Astrocyte of the hippocampus (primary cell): ENCODE measurements around the gene TFIP11.

Experiments
- DNase-seq: peaks from one replicate; pipeline ENCODE4 v3.0.0; 2011; ENCODE audit warnings: low read depth, low spot score

The TFIP11 gene

DNA sequence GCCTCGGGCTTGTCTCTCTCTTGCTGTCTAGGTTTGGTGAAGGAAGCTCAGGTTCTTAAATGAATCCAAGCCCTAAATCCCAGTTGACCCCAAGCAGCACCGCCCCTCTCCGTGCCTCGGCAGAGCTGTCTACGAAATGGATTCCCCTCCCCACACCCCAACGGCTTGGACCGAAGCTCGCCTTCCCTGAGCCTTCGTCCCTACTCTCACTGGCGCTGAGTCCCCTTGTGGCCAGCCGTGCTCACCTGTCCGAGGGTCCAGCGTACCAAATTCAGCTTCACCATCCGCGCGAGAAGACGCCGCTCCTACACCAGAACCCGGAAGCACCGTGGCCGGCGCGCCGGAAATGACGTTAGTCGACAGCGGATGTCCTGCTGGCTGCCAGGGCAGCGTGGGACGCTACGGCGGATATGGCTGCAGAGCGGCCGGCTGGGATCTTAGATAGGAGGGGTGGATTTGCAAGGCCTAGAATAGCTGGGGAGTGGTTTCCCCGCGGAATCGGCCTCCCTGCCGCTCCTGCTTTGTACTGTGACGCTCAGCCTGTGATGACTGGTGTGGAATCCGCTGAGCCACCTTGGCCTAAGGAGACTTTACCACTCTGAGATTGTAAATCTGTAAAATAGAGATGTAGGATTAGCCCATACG is at the start of gene TFIP11:
Gene TFIP11, minus strand, starts transcription at position 325 of the 645 bp plus-strand sequence. CDS start 2,201 bp downstream, outside the sequence.
- peak; percentile 97 for DNase-seq

DNA sequence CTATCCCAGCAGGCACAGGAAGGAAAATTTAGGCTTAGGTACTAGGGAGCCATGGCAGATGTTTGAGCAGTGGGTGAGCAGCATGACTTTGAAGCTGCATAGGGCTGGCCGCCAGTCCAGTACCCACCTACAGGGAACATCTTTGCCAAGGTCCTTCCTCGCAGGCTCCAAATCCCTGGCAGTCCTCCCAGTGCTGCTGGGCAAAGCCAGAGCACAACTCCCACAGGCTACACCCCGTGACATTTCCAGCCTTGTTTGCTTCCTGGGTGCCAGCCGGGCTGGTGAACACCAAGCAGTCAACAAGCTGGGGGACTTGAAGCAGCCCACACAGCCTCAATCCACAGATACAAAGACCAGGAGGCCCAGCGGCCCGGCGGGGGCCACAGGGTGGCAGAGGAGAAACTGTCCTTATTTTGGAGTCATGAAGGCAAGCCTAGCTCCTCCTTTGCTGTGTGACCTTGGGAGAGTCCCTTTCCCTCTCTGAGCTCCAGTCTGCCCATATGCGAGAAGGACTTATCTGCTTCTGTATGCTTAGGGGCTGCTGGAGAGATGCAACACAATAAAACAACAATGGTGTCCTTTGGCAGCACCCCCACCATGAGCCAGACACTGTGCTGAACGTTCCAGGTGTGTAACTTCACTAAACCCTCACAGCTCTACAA is 49.6 kb upstream of the TFIP11 start:
- no peak for DNase-seq

DNA sequence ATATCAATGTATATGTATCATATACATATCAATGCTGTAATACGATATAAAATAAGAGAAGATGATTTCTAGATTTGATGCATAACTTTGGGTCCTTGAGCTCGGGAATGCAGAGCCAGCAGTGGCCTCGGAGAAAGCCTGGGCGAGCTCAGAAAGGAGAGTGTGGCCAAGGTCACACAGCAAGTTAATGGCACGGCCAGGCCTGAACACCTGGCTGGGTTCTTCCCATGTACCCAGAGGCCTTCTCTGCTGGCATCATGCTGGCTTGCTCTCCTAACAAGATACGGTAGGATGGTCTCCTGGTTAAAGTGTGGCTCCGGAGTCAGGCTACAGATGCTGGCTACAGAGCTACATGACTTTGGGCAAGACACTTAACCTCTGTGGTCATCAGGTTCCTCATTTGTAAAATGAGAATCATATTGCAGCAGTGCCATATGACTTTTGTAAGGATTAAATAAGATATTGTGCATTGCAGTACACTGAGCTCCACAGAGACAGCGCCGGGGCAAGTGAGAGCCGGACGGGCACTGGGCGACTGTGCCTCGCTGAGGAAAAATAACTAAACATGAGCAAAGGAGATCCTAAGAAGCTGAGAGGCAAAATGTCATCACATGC is 47.8 kb upstream of the TFIP11 start:
- DNase-seq: no peak

DNA sequence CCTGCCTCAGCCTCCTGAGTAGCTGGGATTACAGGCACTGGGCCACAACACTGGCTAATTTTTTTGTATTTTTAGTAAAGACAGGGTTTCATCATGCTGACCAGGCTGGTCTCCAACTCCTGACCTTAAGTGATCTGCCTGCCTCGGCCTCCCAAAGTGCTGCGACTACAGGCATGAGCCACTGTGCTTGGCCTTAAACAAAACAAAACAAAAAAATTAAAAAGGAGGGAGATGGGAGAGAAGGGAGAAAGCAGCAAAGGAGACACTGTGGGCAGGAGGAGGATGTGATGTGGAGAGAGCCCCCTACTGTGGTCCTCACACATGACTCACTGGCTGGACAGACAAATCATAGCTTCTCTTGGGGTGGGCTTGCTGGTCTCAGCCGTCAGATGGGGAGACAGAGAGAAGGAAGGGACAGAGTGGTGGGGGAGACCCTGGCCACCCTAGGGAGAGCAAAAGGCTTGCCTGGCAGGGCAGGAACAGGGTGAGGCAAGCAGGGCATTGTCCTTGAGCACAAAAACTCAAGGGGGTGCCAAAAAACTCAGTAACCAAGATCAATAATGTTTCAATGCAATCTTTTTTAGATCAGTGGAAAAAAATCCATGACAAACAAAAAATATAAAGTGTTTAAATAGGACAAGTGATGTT is 46.1 kb upstream of the TFIP11 start:
- DNase-seq: peak; percentile 57

DNA sequence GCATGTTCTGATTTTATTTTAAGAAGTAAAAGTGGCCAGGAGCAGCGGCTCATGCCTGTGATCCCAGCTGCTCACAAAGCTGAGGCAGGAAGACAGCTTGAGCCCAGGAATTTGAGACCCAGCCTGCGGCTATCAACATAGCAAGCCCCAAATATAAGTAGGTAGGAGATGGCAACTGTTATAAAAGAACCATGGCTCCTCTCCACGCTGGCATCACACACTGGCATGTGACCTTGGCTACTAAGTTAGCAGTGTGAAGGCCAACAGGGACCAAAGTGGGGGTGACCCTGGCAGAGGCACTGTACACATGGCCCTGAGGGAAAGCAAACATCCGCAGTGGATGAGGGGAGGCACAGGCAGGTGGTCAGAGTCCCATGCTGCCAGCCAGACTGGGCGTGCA is 44.6 kb upstream of the TFIP11 start:
- no peak for DNase-seq

DNA sequence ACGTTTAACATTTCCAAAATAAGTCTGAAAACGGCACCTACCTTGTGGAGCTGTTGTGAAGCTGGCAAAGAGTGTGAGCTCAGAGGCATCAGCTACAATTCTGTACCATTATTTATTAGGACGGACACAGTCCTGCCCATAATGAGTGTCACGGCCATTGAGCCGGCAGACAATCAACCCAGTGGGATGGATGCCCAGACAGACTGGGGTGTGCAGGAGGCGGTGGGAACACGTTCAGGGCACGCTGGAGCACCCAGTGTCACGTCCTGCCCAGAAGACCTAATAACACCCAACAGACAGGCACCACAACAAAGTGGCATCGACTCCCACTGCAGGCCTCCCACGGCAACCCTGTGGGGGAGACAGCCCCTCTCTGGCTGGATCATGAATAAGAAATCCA is 43.2 kb upstream of the TFIP11 start:
- no peak for DNase-seq

DNA sequence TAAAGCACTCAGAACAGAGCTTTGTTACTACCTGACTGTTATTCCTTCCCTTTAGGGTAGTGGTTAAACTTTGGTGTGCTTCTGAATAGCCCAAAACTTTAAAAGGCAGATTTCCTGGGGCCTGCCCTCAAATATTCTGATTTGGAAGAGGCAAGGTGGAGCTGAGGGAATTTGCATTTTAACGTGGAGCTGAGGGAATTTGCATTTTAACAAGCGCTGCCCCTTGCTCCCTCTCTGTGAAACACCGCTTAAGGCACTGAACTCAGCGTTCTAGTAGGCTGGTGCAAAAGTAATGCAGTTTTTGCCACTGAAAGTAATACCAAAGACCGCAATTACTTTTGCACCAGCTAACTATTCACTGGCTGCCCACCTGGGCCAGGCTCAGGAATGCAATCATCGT is 42.7 kb upstream of the TFIP11 start:
- DNase-seq: no peak

DNA sequence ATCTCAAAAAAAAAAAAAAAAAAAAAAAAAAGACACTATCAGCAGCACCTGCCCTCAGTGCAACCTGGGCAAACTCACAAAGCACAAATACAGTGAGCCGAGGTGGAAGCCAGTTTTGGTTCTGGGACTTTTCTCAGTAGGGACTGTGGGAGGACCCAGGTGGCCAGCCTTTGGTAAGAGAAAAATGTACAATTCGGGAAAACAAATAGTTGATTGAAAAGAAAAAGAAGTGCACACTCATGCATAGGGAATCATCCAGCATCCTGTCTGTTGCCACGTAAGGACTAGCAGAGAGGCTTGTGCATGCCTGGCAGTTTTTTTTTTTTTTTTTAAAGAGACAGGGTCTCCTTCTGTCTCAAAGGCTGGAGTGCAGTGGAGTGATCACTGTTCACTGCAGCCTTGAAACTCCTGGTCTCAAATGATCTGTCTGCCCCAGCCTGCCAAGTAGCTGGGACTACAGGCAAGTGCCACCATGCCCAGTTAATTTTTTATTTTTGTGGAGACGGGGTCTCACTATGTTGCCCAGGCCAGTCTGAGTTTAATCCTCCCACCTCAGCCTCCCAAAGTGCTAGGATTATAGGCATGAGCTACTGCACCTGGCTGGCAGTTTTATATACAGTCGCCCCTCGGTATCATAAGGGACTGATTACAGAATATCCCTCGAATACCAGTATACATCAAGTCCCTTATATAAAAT is 40.9 kb upstream of the TFIP11 start:
- DNase-seq: peak; percentile 85

DNA sequence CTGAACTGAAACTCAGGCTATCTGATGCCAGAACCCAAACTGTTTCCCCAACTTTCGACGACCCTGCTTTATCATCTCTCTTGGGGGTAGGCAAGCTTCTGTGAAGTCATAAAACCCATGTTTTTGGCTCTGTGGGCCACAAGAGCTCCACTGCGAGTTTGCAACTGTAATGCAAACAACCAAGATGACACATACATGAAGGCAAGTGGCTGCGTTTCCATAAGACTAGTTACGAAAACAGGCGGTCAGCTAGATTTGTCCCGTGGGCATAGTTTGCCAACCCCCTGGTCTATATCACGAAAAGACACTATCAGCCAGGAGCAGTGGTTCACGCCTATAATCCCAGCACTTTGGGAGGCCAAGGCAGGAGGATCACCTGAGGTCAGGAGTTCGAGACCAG is 40.2 kb upstream of the TFIP11 start:
- DNase-seq: peak; percentile 22

DNA sequence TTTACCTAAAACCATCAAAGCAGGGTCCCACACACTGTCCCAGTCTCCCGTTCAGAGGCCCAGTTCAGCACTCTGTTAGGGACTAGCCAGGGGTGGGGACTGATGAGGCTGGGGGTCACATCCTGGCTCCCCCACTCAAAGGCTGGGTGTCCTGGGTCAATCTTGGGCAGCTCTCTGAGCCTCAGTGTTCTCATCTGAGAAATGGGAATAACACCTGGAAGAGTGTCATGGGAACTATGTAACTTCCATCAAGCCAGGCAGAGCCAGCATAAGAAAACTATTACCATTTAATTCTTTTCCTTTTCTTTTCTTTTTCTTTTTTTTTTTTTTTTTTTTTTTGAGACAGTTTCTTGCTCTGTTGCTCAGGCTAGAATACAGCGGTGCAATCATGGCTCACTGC is 39.3 kb upstream of the TFIP11 start:
- DNase-seq: no peak

DNA sequence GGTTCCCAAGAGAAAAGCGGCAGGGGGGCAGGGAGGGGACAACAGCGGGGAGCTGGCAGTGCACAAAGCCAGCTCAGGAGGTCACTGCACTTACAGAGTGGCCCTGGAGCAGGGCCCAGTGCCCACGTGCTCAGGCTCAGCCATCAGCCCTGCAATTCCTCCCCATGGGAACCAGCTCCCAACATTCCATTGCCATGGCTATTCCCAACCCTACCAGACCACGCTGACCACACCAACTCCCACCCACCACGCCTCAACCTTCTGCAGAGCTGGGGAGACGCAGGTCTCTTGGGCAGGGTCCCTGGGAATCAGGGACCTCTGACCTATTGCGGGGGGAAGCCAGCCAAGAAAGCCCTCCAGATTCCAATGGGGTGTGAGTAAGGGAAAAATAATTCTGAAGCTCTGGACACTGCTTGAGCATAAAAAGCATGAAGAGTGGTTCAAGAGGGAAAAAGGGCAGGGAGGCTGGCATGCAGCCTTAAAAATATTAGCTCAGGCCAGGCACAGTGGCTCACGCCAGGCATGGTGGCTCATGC is 38.3 kb upstream of the TFIP11 start:
- DNase-seq: peak; percentile 97

DNA sequence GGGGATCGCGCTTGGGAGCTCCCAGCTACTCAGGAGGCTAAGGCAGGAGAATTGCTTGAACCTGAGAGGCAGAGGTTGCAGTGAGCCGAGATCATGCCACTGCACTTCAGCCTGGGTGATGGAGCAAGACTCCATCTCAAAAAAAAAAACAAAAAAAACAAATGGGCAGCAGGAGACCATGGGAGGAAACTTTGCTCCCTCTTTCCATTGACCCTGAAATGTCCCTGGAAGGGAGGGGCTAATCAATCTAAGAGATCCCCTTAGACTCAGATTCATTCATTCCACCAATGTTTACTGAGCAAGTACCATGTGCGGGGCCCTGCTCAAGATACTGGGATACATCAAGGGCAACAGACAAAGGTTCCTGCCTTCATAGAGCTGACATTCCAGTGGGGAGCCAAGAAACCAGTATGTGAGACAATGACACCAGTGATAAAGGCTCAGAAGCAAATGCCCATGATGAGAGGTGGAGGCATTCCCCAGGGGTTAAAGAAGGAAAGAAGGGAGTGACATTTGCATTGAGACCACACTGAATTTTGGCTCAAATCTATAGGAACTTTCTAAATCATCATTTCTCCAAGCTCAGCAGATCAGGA is 37.7 kb upstream of the TFIP11 start:
- no peak for DNase-seq

DNA sequence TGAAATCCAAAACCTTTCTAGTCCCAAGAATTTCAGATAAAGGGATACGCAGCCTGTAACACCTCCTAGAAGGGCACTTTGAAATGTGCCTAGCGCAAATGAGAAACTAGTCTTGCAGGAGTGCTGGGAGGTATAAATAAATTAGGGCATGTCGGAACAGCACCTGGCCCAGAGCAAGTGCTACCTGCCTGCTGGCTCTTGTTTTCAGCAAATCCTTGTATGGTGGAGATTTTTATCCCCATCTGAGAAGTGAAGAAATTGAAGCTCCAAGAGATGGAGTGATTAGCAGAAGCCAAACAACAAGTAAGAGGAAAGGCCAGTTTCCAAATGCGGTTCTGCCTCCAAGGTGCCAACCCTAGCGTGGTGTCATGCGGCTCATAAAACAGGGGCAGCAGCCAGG is 36.7 kb upstream of the TFIP11 start:
- DNase-seq: no peak

DNA sequence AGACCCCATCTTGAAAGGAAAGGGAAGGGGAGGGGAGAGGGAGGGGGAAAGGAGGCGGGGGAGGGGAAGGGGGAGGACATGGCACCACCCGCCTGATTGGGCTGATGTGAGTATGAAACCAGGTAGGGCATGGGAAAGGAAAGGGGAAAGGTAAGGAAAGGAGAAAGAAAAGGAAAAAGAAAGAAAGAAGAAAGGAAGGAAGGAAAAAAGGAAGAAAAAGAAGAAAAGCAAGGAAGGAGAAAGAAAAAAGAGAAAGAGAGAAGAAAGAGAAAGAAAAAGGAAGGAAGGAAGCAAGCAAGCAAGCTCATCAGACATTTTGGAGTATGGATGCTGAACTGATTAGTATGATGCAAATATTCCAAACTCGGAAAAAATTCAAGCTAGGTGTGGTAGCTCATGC is 36.0 kb upstream of the TFIP11 start:
- no peak for DNase-seq

DNA sequence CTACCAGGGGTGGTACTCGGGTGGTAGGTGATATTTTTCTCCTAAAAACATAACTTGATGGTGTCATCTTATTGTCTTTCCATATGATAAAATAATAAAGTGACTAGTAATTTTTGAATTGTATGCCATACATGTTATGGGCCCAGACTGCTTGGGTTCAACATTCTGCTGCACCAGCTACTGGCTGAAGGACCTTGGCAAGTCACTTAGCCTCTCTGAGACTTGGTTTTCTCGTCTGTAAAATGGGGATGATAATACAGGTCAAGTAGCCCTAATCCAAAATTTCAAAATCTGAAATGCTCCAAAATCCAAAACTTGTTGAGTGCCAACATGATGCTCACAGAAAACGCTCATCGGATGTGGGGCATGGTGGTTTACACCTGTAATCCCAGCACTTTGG is 35.6 kb upstream of the TFIP11 start:
- DNase-seq: no peak

DNA sequence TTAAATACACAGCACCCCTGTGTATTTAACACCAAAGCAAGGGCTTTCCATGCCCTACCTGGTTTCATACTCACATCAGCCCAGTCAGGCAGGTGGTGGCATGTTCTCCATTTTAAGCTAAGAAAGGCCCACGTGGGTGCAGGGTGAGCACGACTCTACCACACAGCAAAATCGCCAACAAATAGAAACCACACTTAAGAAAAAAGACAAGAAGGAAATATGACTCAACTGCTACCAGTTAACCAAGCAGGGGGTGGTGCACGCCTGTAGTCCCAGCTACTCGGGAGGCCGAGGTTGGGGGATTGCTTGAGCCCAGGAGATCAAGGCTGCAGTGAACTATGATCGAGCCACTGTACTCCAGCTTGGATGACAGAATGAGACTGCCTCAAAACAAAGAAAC is 35.2 kb upstream of the TFIP11 start:
- no peak for DNase-seq

DNA sequence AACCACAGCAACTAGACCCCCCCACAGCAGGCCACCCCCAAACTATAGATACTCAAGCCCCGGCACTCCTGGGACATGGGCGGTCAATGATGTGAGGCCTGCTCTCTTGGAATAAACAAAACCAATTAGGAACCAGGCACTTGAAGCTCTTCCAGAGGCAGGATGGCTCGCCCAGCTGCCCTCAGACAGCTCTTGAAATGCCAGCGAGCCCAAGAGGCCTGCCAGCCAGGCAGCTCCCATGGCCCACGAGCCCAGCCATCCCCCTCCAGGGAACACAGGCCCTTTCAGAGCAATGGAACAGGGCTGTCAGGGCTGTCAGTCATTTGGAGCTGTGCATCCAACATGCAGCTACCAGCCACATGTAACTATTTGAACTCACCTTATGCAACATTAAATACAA is 34.0 kb upstream of the TFIP11 start:
- no peak for DNase-seq

DNA sequence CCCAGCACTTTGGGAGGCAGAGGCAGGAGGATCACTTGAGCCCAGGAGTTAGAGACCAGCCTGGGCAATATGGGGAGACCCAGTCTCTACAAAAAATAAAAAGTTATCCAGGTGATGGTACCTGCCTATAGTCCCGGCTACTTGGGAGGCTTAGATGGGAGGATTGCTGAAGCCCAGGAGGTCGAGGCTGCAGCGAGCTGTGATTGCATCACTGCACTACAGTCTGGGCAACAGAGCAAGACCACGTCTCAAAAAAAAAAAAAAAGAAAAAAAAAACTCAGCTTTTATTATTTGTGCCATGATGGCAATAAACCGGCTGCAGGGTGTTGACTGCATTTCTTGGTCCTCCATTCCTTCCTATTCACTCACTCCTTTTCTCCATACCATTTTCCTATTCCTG is 33.6 kb upstream of the TFIP11 start:
- DNase-seq: no peak

DNA sequence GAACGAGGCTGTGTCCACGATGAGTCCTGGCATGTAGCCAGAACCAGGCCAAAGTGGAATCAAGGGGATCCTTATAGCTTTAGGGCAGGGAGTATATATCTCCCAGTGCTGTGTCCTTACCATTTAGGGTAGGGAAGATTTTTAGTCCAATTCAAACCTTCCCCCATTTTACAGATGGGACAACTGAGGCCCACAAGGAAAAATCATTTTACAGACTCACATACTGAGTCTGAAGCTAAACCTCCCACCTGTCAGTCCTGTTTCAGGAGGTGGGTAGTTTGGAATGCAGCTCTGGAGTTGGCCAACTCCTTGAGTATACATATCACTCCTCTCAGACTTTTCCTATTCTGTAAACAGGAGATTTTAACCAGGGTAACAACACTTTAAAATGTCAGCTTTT is 33.1 kb upstream of the TFIP11 start:
- no peak for DNase-seq

DNA sequence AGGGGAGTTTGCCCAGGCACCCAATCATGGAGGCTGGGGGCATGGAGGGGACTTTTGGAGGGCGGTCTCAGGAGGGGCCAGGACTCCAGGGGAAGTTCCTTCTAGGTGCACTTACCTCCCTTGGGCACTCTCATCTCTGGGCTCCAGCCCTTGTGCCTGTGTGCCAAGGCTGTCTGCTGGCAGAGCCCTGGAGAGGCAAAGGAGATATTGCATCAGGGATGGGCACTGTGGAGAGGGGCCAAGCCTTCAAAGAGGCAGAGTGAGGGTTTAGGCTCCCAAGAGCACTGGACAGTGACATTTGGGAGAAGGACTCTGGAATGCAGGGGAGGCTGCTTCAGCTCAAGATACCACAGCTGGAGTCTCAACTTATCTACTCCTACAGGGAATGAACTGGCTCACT is 32.2 kb upstream of the TFIP11 start:
- DNase-seq: no peak

DNA sequence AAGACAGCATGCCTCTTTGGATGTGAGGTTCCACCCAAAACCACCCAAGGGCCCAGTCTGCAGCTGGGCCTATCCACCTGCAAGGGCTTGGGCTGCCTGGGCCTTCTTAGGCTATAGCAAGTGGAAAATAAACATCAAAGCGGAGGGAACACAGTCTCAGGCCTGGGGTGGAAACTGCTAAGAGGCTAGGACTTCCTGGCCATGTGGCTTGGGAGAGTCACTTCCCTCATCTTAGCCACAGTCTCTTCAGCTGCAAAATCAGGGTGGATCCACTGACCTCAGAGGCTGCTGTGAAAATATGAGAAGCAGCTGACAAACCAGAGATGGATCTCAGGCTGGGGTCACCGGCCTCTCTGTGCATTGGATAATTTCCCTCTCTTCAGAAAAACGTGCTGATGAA is 30.6 kb upstream of the TFIP11 start:
- no peak for DNase-seq
